ENCODE results near the gene PACRGL.
A peak's percentile ranks its signal among the peaks of the same experiment; 100 is the strongest.

- TF ChIP-seq, protein P1, sequence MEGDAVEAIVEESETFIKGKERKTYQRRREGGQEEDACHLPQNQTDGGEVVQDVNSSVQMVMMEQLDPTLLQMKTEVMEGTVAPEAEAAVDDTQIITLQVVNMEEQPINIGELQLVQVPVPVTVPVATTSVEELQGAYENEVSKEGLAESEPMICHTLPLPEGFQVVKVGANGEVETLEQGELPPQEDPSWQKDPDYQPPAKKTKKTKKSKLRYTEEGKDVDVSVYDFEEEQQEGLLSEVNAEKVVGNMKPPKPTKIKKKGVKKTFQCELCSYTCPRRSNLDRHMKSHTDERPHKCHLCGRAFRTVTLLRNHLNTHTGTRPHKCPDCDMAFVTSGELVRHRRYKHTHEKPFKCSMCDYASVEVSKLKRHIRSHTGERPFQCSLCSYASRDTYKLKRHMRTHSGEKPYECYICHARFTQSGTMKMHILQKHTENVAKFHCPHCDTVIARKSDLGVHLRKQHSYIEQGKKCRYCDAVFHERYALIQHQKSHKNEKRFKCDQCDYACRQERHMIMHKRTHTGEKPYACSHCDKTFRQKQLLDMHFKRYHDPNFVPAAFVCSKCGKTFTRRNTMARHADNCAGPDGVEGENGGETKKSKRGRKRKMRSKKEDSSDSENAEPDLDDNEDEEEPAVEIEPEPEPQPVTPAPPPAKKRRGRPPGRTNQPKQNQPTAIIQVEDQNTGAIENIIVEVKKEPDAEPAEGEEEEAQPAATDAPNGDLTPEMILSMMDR (IDR thresholded peaks at IDR 0.05) = no peak
- TF ChIP-seq POLR2AphosphoS5 (IDR thresholded peaks at IDR 0.05) = peak in 1 of 4 donors; percentile 6
Observed at GRCh38 chr4:20681271-20681670, 19.0 kb upstream of the PACRGL start.

Measured in sigmoid colon (tissue), 4 donors.